Raji (cell line): ENCODE measurements around the gene CYTH4.

Source experiments
- POLR2A ChIP-seq: IDR thresholded peaks from 2 replicates; pipeline ENCODE4 v1.6.1; 2011; ENCODE audit warnings: low read depth, low read length, control low read depth; ENCODE audit not compliant: insufficient read depth

CYTH4 gene

DNA sequence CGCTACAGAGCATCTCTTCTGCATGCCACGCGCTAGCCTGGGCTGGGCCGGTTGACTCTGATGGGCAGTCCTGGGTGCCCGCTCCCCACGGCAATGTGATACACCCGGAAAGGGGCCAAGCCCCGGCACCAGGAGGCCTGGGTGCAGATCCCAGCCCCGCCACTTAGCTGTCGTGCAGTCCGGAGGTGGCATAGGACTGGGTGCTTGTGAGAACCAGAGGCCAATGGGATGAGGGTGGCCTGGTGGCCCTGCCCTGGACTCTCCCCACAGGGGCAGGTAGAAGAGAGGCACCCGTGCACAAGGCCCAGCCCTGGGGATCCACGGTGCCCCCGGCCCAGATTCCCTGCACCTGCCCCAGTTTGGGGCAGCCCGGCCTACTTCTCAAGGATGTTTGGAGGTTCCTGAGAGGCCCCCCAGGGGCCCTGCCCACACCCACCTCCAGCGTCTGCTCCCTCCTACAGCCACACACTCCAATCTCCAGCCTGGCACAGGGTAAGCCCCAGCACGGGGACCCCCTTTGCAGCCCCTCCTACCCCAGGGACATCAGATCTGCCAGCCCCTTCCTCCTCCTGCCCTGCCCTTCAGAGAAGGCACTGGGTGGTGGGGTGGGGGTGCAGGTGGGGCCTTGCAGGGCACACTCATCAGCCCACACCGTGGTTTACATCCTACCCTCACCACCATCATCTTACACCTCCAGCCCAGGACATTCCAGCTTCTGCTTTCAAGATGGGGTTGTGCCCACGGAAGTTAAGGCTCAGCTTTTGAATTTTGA is 66.9 kb downstream of the CYTH4 start:
- TF ChIP-seq POLR2A, result no peak

DNA sequence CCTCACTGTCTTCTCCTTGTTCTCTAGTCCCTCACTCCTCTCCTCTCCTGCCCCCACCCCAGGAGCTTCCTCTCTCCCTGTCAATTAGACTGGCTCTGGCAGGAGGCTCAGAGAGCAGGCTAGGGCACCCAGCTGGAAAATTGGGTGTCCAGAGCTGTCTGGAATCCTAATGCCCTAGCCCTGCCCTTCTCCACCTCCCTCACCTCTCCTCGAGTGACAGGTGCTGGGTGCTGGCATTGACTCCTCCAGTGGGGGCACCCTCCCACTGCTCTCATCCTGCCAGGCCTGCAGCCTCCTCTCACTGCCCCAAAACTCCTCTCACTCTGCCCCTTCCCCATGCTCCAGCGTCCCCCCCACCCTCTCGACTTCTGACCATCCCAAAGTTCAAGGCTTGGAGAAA is 68.9 kb downstream of the CYTH4 start:
- TF ChIP-seq POLR2A, result no peak

DNA sequence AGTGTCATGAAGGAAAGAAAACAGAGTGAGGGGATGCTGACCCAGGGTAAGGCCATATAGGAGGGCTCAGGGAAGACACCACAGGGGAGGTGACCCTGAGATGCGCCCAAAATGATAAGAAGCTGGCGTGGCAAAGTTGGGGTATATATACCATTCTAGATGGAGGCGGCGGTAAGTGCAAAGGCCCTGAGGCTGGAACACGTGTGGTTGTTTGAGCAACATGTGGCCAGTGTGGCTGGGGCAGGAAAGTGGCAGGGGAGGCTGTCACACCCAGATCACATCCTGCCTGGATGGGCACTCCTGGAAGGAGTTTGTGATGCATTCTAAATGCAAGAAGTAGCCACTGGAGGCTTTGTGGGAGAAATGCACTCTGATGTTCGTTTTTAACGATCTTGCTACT is 70.2 kb downstream of the CYTH4 start:
- no peak for TF ChIP-seq POLR2A

DNA sequence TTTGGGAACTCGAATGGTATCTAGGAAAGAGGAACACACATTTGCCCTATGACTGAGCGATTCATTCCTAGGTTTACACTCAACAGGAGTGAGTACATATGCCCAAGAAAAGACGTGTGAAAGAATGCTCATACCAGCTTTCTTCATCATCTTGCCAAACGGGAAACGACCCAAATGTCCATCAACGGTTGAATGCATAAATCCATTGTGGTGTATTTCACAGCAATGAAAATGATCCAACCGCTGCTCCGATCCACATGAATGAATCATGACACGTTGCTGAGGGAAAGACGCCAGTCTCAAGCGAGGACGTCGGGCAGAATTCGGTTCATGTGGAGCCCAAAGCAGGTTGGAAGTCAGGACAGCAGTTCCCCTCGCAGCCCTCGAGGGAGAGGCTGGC is 71.5 kb downstream of the CYTH4 start:
- TF ChIP-seq POLR2A, result no peak

DNA sequence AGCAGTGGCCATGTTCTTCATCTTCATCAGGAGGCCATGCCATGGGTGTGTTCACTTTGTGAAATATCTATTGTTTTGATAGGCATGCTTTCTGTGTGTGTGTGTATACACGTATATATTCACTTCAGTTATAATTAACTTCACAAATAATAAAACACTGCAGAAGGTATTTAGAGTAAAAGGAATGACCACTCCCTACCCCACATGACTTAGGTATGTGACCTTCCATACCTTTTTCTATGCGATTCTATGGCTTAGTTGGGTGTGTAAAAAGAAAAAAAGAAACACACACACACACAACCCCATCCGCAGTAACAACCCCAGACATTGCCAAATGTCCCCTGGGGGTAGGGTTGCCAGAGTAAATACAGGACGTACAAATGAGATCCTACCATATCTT is 72.0 kb downstream of the CYTH4 start:
- no peak for TF ChIP-seq POLR2A

DNA sequence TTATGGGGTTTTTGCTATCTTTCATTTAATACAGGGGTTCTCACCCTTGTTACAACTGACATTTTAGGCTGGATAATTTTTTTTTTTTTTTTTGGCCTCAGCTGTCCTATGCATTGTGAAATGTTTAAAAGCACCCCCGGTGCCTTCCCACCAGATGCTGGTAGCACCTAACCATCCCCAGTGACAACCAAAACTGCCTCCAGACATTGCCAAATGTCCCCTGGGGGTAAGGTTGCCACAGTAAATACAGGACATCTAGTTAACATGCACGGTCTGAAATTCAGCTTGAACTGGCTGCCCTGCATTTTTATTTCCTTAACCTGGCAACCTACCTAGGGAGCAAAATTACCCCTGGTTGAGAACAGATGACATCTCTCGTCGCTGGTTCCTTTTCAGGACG is 72.4 kb downstream of the CYTH4 start:
- no peak for TF ChIP-seq POLR2A

DNA sequence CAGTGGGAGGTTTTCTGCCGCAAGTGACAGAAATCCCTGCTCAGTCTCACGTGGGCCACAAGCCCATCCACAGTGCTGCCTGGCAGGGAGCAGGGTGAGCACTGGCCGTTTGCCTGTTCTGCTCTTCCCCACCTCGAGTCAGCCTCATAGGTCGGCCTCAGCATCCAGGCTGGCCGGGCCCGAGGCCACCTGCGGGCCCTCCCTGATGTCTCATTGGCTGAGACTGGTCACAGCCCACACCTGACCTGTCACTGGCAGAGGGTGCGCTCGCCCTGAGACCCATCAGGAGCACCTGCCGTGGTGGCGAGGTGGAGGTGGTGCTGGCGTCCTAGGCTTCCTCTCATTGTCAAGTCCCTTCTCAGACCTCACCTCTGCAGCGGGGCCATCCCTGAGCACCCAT is 72.9 kb downstream of the CYTH4 start:
- no peak for TF ChIP-seq POLR2A

DNA sequence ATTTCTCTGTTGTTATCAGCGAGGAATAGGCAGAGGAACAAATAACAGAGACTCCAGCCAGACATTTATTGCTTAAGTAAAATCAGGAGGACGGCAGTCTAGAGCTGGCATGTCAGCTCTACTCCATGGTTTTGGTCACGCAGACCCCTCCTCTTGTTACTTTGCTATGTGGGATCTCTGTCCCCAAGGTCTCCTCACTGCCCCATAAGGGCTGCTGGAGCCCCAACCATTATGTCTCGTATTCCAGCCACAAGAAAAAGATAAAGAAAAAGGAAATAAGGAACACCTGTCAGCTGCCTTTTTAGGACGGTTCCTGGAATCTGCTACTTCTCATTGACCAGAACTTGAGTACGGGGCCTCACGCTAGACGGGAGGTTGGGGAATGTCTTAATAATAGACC is 74.6 kb downstream of the CYTH4 start:
- TF ChIP-seq POLR2A, result no peak

DNA sequence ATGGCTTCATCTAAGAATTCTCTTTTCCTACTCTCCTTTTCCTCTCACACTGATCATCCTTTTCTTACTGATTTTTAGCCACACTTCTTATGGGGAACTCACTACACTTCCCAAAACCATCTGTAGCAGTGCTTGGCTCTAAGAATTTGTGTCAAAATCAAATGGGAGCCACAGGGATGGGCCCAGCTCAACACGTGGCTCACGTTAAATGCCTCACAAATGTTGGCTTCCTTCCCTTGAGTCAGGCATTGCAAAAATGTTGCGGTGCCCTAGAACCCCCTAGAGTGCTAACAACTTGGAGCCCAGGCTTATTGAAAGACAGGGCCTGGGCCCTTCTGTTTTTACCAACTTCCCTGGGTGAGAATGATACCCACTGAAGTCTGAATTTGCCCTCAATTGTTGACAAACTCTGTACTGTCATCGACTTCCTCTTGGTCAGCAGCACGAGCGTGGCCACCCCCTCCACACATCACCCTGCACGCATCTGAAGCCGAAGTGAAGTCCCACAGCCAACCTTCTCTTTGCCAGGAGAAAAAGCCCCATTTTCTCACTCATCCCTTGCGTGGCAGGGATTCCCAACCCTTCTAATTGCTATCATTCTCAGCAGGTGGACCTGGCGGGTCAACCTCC is 75.3 kb downstream of the CYTH4 start:
- no peak for TF ChIP-seq POLR2A

DNA sequence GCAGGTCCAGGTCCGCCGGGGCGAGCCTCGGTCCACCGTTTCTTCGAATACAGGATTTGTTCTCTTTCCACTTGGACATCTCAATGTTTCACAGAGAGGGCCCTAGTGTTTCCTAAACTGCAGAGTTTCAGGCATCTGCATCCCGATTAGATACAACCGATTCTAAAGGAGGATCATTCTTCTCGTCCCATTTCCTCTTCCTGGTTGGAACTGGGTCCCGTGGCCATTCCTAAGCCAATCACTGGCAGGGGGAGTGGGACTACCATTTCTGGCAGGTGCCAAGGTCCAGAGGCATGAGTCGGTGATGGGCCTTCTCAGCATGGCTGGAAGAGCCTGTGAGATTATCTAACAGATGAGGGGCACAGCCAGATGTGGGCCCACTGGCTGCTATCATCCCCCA is 76.1 kb downstream of the CYTH4 start:
- no peak for TF ChIP-seq POLR2A

DNA sequence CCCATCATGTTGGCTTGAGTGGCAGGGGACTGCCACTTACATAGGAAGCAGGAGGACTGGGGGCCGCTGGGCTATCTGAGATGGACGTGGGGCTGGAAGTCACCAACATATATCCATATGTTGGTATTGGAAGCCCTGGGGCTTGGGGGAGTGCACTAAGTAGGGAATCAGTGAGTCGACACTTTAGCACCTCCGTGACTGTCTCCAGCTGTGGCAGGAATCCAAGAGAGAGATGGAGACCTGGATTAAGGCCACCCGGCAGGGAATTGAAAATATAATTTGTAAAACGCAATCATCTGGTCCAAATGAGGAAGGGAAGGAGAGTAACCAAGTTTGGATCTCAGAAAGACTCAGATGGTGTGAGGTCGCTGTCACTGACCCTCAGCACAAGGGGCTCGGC is 76.6 kb downstream of the CYTH4 start:
- no peak for TF ChIP-seq POLR2A

DNA sequence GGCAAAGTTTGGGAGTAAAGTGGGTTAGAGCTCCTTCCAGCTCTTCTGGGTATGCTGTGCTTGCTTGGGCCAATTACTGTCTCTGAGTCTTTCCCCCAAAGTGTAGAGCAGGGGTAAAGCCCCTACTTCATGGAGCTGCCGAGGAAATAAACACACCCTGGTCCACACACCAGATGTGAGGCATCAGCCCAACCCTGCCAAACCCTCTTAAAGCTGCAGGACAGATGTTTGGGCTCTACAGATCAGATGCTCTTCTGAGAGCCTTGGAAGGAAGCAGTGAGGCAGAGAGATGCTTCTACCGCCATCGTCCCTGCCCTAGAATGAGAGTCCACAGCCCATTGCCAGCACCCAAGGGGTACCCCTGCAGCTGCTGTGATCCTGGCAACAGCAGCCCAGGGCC is 80.3 kb downstream of the CYTH4 start:
- TF ChIP-seq POLR2A, result no peak

DNA sequence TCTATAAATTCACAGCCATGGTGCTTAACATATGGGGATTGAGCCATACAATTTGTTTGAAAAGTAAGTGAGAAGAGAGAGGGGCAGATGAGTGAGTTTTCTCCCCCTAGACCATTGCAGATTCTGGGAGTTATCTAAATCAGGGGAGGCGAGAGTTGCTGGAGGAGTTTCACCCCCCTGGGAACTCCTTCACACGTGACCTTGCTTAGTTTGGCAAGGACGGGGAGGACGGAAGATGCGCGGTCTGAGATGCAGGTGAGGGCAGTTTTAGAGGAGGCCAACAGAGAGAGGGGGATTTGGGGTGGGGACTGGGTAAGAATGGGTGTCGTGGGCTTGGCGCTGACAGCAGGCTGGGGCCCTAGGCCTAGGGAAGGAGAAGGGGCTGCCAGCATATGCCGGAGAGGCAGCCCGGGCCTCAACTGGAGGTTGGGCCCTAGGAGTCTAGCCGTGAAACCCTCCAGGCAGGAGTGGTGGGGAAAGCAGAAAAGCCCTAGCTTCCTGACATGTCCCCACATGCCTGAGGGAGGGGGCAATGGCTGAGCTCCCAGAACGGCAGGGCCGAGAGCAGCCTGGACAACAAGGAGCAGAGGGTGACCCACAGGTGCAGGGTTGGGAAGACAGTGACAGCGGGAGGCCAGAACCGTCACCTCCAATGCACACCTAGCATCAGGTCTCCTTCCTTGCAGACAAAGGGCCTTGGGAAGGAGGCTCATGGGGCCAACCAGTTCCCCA is 81.1 kb downstream of the CYTH4 start:
- no peak for TF ChIP-seq POLR2A
